HG02763 (cell line): ENCODE results near the gene SIRPD.
"Not testable (repeated sequence)": the region's sequence is repeated elsewhere in the genome, so short reads cannot be mapped to it uniquely, and the experiment has no call there.

ENCODE experiments used
- ATAC-seq: cut with Tn5 transposase; IDR thresholded peaks from one replicate; pipeline ENCODE4 v1.9.1; 2021; ENCODE audit warnings: mild to moderate bottlenecking, moderate library complexity; ENCODE audit not compliant: unreplicated experiment

The SIRPD gene

GRCh38 chr20:1557605-1558004 is at the start of gene SIRPD:
Gene SIRPD, minus strand, starts transcription at chr20:1557705. Its CDS starts 52 bp downstream, at chr20:1557653.
- ATAC-seq = no peak

- no peak for ATAC-seq
These were observed 43.2 kb upstream of the SIRPD start for GRCh38 chr20:1600736-1601135.

- no peak for ATAC-seq
These were observed 37.8 kb upstream of the SIRPD start for GRCh38 chr20:1595333-1595732.

GRCh38 chr20:1588533-1589460 is 31.3 kb upstream of the SIRPD start:
- no peak for ATAC-seq

GRCh38 chr20:1587781-1588532 is 30.5 kb upstream of the SIRPD start:
- ATAC-seq = no peak

GRCh38 chr20:1579488-1579887 is 22.0 kb upstream of the SIRPD start:
- ATAC-seq = no peak

- ATAC-seq = no peak
These were observed 20.4 kb upstream of the SIRPD start for GRCh38 chr20:1577906-1578305.

- ATAC-seq = not testable (repeated sequence)
These were observed 19.8 kb upstream of the SIRPD start for GRCh38 chr20:1577313-1577712.

- no peak for ATAC-seq
These were observed 19.1 kb upstream of the SIRPD start for GRCh38 chr20:1576641-1577040.

GRCh38 chr20:1576003-1576402 is 18.5 kb upstream of the SIRPD start:
- not testable (repeated sequence) for ATAC-seq

GRCh38 chr20:1571583-1571982 is 14.1 kb upstream of the SIRPD start:
- not testable (repeated sequence) for ATAC-seq

GRCh38 chr20:1569415-1569881 is 11.9 kb upstream of the SIRPD start:
- no peak for ATAC-seq

- ATAC-seq = no peak
These were observed 10.6 kb upstream of the SIRPD start for GRCh38 chr20:1568163-1568490.

- ATAC-seq = no peak
These were observed 10.1 kb upstream of the SIRPD start for GRCh38 chr20:1567392-1568162.

GRCh38 chr20:1566701-1567100 is 9.2 kb upstream of the SIRPD start:
- ATAC-seq = no peak

GRCh38 chr20:1565461-1565860 is 8.0 kb upstream of the SIRPD start:
- no peak for ATAC-seq

GRCh38 chr20:1563598-1563997 is 6.1 kb upstream of the SIRPD start:
- ATAC-seq = no peak

- no peak for ATAC-seq
These were observed 5.1 kb upstream of the SIRPD start for GRCh38 chr20:1562622-1563021.

GRCh38 chr20:1561350-1561749 is 3.8 kb upstream of the SIRPD start:
- no peak for ATAC-seq

- no peak for ATAC-seq
These were observed 1.6 kb downstream of the SIRPD start for GRCh38 chr20:1555952-1556351.

- ATAC-seq = no peak
These were observed 17.6 kb downstream of the SIRPD start for GRCh38 chr20:1539816-1540419.
